HG02571 (cell line): Measurements from ENCODE around the gene ADGRL3.

Experiments used
- ATAC-seq: cut with Tn5 transposase; IDR thresholded peaks from one replicate; pipeline ENCODE4 v1.9.1; 2021; ENCODE audit warnings: mild to moderate bottlenecking, moderate library complexity; ENCODE audit not compliant: unreplicated experiment

Gene ADGRL3

GRCh38 chr4:61853041-61853440 lies 652.9 kb downstream of the ADGRL3 start:
- ATAC-seq: no peak

DNA sequence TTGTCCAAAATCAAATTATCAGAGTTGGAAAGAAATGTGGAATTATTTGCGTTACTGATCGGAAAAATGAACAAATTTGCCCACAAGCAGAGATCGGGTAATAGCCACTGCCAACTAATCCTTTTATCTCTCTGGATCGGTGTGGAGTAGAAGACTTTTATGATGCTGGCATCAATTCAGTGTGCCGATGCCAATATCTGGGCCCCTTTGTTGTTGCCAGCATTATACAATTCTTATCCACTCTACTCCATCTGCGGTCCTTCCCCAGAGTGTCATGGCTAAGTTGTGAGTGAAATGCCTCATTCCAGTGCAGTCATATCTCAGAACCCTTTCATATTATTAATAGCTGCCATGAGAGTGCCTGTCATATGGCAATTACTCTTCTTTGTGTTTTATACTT lies 660.2 kb downstream of the ADGRL3 start:
- ATAC-seq: no peak

DNA sequence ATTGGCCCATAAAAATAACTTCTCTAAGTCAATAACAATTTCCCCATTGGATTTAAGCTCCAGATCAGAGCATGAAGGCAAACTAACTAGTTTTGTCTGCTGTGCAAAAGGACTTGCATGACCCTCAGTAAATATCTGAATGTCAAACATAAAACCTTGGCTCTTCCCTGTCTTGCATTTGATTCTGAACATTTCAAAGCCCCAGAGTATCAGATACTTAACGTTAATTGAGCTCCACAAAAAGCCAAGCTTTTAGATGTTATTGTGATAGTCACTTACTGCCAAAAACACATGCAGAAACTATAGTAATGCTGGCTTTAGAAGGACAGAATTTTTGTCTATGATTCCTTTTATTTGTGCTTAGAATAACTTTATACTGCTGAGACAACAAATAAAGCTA lies 664.2 kb downstream of the ADGRL3 start:
- no peak for ATAC-seq

DNA sequence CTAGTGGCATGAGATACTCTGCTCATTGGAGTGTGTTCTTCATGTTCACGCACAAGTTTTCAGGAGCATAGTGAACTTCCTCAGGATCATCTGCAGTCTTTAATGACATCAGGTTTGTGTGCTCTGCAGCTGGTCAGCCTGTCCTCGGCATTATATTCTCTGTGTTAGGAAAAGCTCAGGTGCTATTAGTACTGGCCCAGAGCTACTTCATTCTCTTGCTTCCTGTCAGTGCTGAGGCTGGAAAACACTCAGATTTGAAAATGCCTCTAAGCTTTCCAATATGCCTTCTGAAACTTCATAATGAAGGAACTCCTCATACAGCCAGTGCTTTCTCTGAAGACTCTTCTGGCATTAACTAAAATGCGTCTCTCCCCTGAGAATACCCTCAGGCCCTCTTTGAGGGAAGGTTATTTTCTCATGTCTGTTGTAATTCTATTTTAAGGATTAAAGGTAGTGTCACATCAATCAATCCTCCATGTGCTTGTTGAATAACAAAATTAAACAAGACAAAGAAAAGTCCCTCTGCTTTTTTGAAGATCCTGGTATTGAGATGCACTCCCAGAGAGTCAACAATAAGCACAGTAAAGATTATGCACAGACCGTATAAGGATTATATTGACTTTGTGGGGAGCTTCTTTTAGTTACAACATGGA lies 666.4 kb downstream of the ADGRL3 start:
- ATAC-seq: no peak

GRCh38 chr4:61872983-61873382 lies 672.9 kb downstream of the ADGRL3 start:
- no peak for ATAC-seq

DNA sequence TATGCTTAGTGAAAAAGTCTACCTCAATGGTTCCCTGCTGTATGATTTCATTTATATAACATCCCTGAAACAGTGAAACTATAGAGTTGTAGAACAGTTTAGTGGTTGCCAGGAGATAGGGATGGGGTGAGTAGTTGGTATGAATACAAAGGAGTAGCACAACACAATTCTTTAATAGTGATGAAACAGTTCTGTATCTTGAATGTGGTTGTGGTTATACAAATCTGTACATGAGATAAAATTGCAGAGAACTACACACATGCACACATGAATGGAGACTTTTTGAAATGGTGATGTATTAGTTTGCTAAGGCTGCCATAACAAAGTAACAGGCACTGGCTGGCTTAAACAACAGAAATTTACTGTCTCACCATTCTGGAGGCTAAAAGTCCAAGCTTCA lies 677.1 kb downstream of the ADGRL3 start:
- ATAC-seq: no peak

DNA sequence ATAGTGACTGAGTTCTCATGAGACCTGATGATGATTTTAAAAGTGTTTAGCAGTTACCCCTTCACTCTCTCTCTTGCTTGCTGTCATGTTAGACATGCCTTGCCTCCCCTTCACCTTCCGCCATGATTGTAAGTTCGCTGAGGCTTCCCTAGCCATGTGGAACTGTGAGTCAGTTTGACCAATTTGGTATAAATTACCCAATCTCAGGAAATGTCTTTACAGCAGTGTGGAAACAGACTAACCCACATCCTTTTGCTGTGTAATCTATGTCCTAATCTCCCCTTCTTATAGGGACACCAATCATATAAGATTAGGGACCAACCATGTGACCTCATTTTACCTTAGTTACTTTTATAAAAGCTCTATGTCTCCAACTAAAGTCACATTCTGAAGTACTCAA lies 677.8 kb downstream of the ADGRL3 start:
- no peak for ATAC-seq

GRCh38 chr4:61882381-61882780 lies 682.3 kb downstream of the ADGRL3 start:
- ATAC-seq: no peak

GRCh38 chr4:61886131-61886530 lies 686.0 kb downstream of the ADGRL3 start:
- no peak for ATAC-seq

- no peak for ATAC-seq
These were observed 689.0 kb downstream of the ADGRL3 start for GRCh38 chr4:61889117-61889516.

DNA sequence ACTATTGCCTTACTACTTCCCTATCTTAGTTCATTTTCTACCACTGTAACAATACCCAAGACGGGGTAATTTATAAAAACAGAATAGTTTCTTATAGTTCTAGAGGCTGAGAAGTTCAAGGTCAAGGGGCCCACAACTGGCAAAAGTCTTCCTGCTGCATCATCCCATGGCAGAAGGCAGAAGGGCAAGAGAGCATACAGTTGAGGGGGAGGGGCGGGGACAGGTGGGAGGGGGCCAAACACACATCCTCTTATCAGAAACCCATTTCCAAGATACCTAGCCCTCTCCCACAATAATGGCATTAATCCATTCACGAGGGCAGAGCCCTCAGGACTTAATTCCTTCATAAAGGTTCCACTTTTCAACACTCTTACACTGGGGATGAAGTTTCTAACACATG lies 690.2 kb downstream of the ADGRL3 start:
- no peak for ATAC-seq

GRCh38 chr4:61891953-61892352 lies 691.8 kb downstream of the ADGRL3 start:
- no peak for ATAC-seq

GRCh38 chr4:61896634-61897033 lies 696.5 kb downstream of the ADGRL3 start:
- no peak for ATAC-seq

DNA sequence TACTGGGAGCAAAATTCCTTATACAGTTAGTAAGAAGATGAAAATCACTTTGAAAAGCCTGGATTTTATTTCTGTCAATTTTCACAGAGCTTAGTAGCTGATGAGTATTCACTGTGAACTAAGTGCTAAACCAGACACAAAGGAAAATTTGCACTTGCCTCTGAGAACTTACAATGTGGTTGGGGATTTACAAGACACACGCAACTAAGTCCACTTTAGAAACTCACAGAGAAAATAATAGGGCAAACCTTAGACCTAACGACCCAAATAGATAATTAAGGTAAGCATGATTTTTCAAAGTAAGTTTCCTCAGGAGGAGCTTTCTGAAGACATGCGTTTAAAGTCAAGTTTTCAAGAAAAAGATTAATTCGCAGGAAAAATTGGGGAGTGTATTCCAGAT lies 708.9 kb downstream of the ADGRL3 start:
- no peak for ATAC-seq

DNA sequence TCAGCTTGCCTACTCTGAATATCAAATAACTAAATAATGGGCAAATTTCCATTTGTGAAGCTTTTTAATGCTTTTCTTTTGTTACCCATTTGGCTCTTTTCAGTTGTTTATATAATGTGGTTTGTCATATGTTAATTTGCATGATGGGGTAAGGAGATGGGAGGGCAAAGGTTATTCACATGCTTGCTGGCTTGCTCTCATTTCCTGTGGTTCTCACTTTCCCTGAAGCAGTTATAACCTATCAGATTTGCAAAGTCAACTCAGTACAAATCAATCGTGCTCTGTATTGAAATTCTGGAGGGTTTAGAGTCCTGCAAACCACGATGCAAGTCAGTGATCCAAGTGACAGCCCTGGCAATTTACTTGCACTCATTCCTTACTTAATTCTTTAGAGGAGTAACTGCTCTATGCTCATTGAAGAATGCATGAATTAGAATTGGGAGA lies 711.2 kb downstream of the ADGRL3 start:
- no peak for ATAC-seq

DNA sequence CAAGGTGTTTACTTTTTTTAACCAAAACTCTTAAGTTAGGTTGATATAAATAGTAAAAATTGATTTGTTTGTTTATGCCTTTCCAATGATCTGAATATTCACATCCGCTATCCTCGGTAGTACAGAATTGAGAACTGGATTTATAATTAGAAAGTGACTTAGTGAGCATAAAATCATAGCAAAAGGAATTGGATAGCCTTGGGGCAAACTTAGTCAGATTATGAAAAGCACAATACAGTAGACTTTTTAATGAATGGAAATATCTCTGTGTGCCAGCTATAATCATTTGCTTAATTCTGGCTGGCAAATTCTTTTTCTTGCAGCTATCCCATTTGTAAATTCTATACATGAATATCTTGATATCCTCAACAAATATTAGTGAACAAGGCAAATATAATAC lies 713.5 kb downstream of the ADGRL3 start:
- ATAC-seq: no peak

GRCh38 chr4:61915501-61915900 lies 715.4 kb downstream of the ADGRL3 start:
- no peak for ATAC-seq

GRCh38 chr4:61918507-61918906 lies 718.4 kb downstream of the ADGRL3 start:
- ATAC-seq: no peak

GRCh38 chr4:61918987-61919386 lies 718.9 kb downstream of the ADGRL3 start:
- no peak for ATAC-seq

DNA sequence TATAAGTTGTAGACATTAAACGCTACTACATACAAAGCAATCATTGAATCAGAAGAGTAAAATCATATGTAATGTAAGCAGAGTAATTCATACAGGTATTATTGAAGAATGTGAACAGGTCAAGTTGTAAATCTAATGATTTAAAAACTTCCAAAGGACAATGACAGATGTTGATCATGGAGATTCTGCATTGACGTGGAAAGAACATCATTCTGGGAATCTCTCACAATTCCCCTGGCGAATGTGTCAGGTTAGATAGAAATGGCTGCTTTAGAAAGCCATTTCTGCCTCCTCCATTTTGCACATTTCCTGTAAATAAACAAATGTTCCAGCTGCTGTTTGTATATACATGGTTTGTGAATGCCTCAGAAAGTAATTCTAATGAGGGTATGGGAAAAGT lies 719.4 kb downstream of the ADGRL3 start:
- ATAC-seq: no peak

DNA sequence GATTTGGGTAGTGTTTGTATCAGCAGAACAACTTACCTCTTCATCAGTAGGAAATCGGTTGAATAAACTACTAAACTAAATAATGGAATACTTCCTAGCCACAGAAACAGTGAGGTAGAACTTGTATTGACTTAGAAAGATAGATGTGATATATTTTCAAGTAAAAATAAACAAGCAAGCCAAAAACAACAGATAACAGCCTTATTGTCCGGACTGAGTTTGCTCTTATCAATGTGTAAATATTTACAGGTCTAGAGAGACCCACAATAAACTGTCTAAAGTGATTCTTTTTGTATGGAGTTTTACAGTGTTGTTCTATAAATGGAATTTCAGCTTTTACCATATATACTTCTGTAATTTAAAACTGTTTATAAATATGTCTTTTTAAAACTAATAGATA lies 721.8 kb downstream of the ADGRL3 start:
- no peak for ATAC-seq

DNA sequence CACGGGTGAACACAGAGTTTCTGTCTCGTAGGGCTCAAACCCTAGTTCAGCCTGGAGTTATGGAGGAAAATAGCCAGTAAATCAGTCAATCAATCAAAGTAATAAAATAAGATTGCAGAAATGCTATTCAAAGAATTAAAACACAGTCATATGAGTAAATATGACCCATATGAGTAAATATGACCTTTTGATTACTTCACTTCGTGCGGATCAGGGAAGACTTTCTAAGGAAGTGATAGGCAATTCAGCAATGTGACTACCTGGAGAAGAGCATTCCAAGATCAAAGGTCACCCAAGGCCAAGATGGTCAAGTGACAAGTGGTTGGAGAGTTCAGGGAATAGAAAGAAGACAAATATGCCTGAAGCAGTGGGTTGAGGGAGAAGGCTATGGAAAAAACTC lies 722.6 kb downstream of the ADGRL3 start:
- no peak for ATAC-seq

DNA sequence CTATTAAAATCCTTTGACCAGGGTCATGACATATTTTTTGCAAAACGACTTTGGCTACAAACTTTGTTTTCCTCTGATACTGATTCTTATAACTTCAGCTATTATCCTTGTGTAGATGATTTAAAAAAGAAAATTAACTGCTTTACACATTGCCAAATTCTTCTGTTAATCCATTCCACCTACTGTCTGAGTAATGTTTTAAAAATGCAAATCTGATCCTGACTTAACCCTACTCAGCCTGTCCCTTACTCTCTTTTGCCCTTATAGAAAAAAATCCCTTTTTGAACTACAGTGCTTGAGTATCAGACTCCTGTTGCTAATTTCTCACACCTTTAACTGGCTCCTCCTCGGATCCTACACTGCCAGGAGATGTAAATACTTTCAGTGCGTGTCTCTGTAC lies 723.1 kb downstream of the ADGRL3 start:
- ATAC-seq: no peak
